ENCODE measurements around the gene GDF15.
"Not testable (repeated sequence)": the region's sequence is repeated elsewhere in the genome, so short reads cannot be mapped to it uniquely, and the experiment has no call there.

- not testable (repeated sequence) for TF ChIP-seq CTCF, POLR2AphosphoS5 (IDR thresholded peaks at IDR 0.05)
These were observed 19.8 kb downstream of the GDF15 start for GRCh38 chr19:18405754-18406153.
